PC-3 (cell line): ENCODE data around the gene TRPM2. TPM values are rescaled to one million over a fixed set of nuclear protein-coding genes. Genes with fewer than 3 reads are reported as not detected.
A peak's percentile ranks its signal among the peaks of the same experiment; 100 is the strongest.

Experiments
- ATAC-seq: fragments of 200-7000 bp; cut with Tn5 transposase; 2 replicates; pipeline ENCODE4 v1.9.1; 2020; ENCODE audit warnings: mild to moderate bottlenecking, moderate library complexity
- BruUV-seq: library from RNA; stranded (reverse); fragments of 400-500 nt; replicated peaks from 2 replicates; lab custom pipeline; 2021; lab: Mats Ljungman, UMichigan
- CTCF ChIA-PET: fragments of 300-600 bp; sonication (Branson Sonifier 250); formaldehyde crosslinking; loops from one replicate; lab custom pipeline; 2022; ENCODE audit warnings: antibody characterized with exemption; lab: Charles Lee
- POLR2A ChIA-PET: fragments of 300-600 bp; sonication (Branson Sonifier 250); formaldehyde crosslinking; loops from one replicate; lab custom pipeline; 2022; ENCODE audit warnings: antibody characterized with exemption; ENCODE audit not compliant: unreplicated experiment; lab: Charles Lee
- DNase-seq: peaks from one replicate; pipeline ENCODE4 v3.0.0-alpha.2; 2015
- H2AFZ ChIP-seq: fragments of 300-600 bp; sonication (generic); 2 replicates; pipeline ENCODE4 v1.6.0; 2016; ENCODE audit warnings: antibody characterized with exemption, low read length
- H3F3A ChIP-seq: fragments of 300-600 bp; sonication (generic); one replicate; pipeline ENCODE4 v1.6.0; 2017; ENCODE audit warnings: antibody characterized with exemption, low read length, control low read depth, mild to moderate bottlenecking; ENCODE audit not compliant: unreplicated experiment
- H3K27ac ChIP-seq: fragments of 300-600 bp; sonication (generic); 2 replicates; pipeline ENCODE4 v1.5.1; 2016; ENCODE audit warnings: mild to moderate bottlenecking, low read length
- H3K27me3 ChIP-seq: fragments of 300-600 bp; sonication (generic); 2 replicates; pipeline ENCODE4 v1.6.1; 2016; ENCODE audit warnings: low read length, mixed read lengths
- H3K36me3 ChIP-seq: fragments of 300-600 bp; sonication (generic); 2 replicates; pipeline ENCODE4 v1.6.1; 2016; ENCODE audit warnings: low read depth, mixed run types, low read length, mixed read lengths
- H3K4me1 ChIP-seq: fragments of 300-600 bp; sonication (generic); 2 replicates; pipeline ENCODE4 v1.5.1; 2016; ENCODE audit warnings: low read length; ENCODE audit not compliant: insufficient read depth
- H3K4me2 ChIP-seq: fragments of 300-600 bp; sonication (generic); 2 replicates; pipeline ENCODE4 v1.6.0; 2016; ENCODE audit warnings: low read length
- H3K4me3 ChIP-seq: fragments of 300-600 bp; sonication (generic); 2 replicates; pipeline ENCODE4 v1.5.1; 2016; ENCODE audit warnings: mild to moderate bottlenecking, low read length, mixed read lengths
- H3K79me2 ChIP-seq: fragments of 300-600 bp; sonication (generic); 2 replicates; pipeline ENCODE4 v1.6.1; 2017; ENCODE audit warnings: low read length, mixed read lengths
- H3K9ac ChIP-seq: fragments of 300-600 bp; sonication (generic); 2 replicates; pipeline ENCODE4 v1.6.0; 2016; ENCODE audit warnings: mild to moderate bottlenecking, low read length
- H3K9me2 ChIP-seq: fragments of 300-600 bp; sonication (generic); replicated peaks from 2 replicates; pipeline ENCODE4 v1.6.1; 2016; ENCODE audit warnings: mixed run types, low read length, mixed read lengths
- H3K9me3 ChIP-seq: fragments of 300-600 bp; sonication (generic); 2 replicates; pipeline ENCODE4 v1.6.1; 2016; ENCODE audit warnings: low read length, mixed read lengths
- H4K20me1 ChIP-seq: fragments of 300-600 bp; sonication (generic); 2 replicates; pipeline ENCODE4 v1.6.1; 2016; ENCODE audit warnings: low read length, mixed read lengths
- EZH2 ChIP-seq: fragments of 300-600 bp; sonication (generic); IDR thresholded peaks from one replicate; pipeline ENCODE4 v1.6.1; 2017; ENCODE audit warnings: antibody characterized with exemption, mild to moderate bottlenecking, low read length; ENCODE audit not compliant: unreplicated experiment
- EZH2phosphoT487 ChIP-seq: fragments of 300-600 bp; sonication (generic); IDR thresholded peaks from 2 replicates; pipeline ENCODE4 v1.6.1; 2018; ENCODE audit warnings: mild to moderate bottlenecking, antibody characterized with exemption, low read length, borderline replicate concordance
- intact Hi-C: fragments of 100-400 bp; cut with micrococcal nuclease; formaldehyde crosslinking; loops from 2 replicates; pipeline ENCODE4 v1.9.0; 2023
- total RNA-seq: library from RNA; depleted of rRNA; stranded (reverse); fragments of >200 nt; gene quantifications from 2 replicates; pipeline ENCODE4 v1.2.3, GENCODE V29; 2014
- TF ChIP-seq, protein P1 (sequence below): fragments of 300-600 bp; sonication (generic); conservative IDR thresholded peaks from 2 replicates; pipeline ENCODE4 v1.5.1; 2017; ENCODE audit warnings: antibody characterized with exemption, low read depth, mild to moderate bottlenecking, low read length

Gene TRPM2
- total RNA-seq, 1 experiment from 2014 or later = 50.0 TPM

- no peak overlapping the region for H3K9ac ChIP-seq
- no peaks in the 10 kb centered on the region for H3K79me2 ChIP-seq
- H3K27me3 ChIP-seq = 0 out of 2 replicates have a peak, but pooled peaks cover 7% of the 10 kb centered on the region
- no peaks in the 10 kb centered on the region for H3F3A ChIP-seq
- no peak for ATAC-seq
- no peak overlapping the region for H3K4me2 ChIP-seq
- H3K4me1 ChIP-seq = peaks cover 3% of the 10 kb centered on the region; the same call in 1 of the 2 replicates
- BruUV-seq = no TSS peak
- H4K20me1 ChIP-seq = no peaks in the 10 kb centered on the region
- H3K36me3 ChIP-seq = no peaks in the 10 kb centered on the region
- no peak for DNase-seq
- H3K27ac ChIP-seq = no peak overlapping the region
- H3K9me2 ChIP-seq = no peaks in the 10 kb centered on the region
- POLR2A ChIA-PET = no interaction called here
- H3K4me3 ChIP-seq = no peak overlapping the region
- no peak overlapping the region for H2AFZ ChIP-seq
- intact Hi-C loops = no loop called here
- no peaks in the 10 kb centered on the region for H3K9me3 ChIP-seq
- TF ChIP-seq EZH2phosphoT487 = no peak
- TF ChIP-seq EZH2 = no peak
- TF ChIP-seq, protein P1, sequence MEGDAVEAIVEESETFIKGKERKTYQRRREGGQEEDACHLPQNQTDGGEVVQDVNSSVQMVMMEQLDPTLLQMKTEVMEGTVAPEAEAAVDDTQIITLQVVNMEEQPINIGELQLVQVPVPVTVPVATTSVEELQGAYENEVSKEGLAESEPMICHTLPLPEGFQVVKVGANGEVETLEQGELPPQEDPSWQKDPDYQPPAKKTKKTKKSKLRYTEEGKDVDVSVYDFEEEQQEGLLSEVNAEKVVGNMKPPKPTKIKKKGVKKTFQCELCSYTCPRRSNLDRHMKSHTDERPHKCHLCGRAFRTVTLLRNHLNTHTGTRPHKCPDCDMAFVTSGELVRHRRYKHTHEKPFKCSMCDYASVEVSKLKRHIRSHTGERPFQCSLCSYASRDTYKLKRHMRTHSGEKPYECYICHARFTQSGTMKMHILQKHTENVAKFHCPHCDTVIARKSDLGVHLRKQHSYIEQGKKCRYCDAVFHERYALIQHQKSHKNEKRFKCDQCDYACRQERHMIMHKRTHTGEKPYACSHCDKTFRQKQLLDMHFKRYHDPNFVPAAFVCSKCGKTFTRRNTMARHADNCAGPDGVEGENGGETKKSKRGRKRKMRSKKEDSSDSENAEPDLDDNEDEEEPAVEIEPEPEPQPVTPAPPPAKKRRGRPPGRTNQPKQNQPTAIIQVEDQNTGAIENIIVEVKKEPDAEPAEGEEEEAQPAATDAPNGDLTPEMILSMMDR = no peak
- CTCF ChIA-PET = no interaction called here
Measured at GRCh38 chr21:44397431-44398031, 44.1 kb downstream of the TRPM2 start.

DNA sequence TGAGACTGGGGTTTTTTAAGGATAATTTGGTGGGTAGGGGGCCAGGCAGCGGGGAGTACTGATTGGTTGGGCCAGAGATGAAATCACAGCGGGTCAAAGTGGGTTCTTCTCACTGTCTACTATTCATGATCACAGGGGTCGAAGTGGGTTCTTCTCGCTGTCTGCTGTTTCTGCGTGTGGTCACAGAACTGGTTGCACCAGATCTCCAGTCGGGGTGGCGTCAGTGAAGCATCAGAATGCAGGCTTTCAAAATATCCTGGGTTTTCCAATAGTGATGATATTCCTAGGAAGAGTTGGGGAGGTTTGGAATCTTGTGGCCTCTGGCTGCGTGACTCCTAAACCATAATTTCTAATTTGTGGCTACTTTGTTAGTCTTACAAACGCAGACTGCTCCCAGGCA lies 45.1 kb downstream of the TRPM2 start:
- intact Hi-C loops = no loop called here
- H3K27ac ChIP-seq = no peak overlapping the region
- no peaks in the 10 kb centered on the region for H3K9me2 ChIP-seq
- no peak overlapping the region for H3K9ac ChIP-seq
- BruUV-seq = no TSS peak
- H3K27me3 ChIP-seq = 0 out of 2 replicates have a peak, but pooled peaks cover 7% of the 10 kb centered on the region
- H3F3A ChIP-seq = no peaks in the 10 kb centered on the region
- no peaks in the 10 kb centered on the region for H3K4me1 ChIP-seq
- no peak overlapping the region for H3K4me3 ChIP-seq
- ChIA-PET CTCF (no interaction called here), POLR2A (no interaction called here)
- no peaks in the 10 kb centered on the region for H3K36me3 ChIP-seq
- TF ChIP-seq EZH2 = no peak
- TF ChIP-seq, protein P1 = no peak
- no peak for TF ChIP-seq EZH2phosphoT487
- H4K20me1 ChIP-seq = no peaks in the 10 kb centered on the region
- no peak overlapping the region; the same call in 1 of the 2 replicates for H3K4me2 ChIP-seq
- H3K9me3 ChIP-seq = 0 out of 2 replicates have a peak, but pooled peaks cover 3% of the 10 kb centered on the region
- ATAC-seq = no peak
- no peak overlapping the region for H2AFZ ChIP-seq
- H3K79me2 ChIP-seq = no peaks in the 10 kb centered on the region
- DNase-seq = peak; percentile 32
